HEK293 (cell line): ENCODE results near the gene RGS7.

Source experiments
- CTCF ChIA-PET: fragments of 350-600 bp; formaldehyde crosslinking; extraction: SDS; loops from one replicate; lab custom pipeline; 2021; ENCODE audit warnings: antibody characterized with exemption; lab: Yijun Ruan, JAX
- POLR2A ChIA-PET: fragments of 300-600 bp; formaldehyde crosslinking; extraction: SDS; loops from one replicate; lab custom pipeline; 2020; ENCODE audit warnings: antibody characterized with exemption, inconsistent platforms; lab: Yijun Ruan, JAX
- H3K27ac ChIP-seq: fragments of 200-500 bp; sonication (Bioruptor generic); 2 replicates; pipeline ENCODE4 v1.5.1; 2014; ENCODE audit warnings: low read depth, low read length, control low read depth, inconsistent platforms; ENCODE audit errors: extremely low read depth
- H3K36me3 ChIP-seq, 2 experiments: fragments of 200-500 bp in 1 of 2; sonication (Bioruptor generic) in 1 of 2; 1 replicate in 1 of 2; 2 replicates in 1 of 2; pipeline ENCODE4 v1.5.1; 2014 to 2017; ENCODE audit warnings: inconsistent platforms in 2 of 2, low read length in 2 of 2; ENCODE audit not compliant: control insufficient read depth in 2 of 2, insufficient read depth in 1 of 2
- H3K4me1 ChIP-seq: fragments of 200-500 bp; sonication (Bioruptor generic); 2 replicates; pipeline ENCODE4 v1.5.1; 2014; ENCODE audit warnings: mild to moderate bottlenecking, low read length, inconsistent platforms; ENCODE audit not compliant: control insufficient read depth, insufficient read depth
- H3K4me3 ChIP-seq: 2 replicates; pipeline ENCODE4 v1.5.1; 2011; ENCODE audit warnings: low read depth, mild to moderate bottlenecking, control low read depth, low read length, moderate library complexity
- H3K9me3 ChIP-seq: fragments of 200-500 bp; sonication (Bioruptor generic); 2 replicates; pipeline ENCODE4 v1.5.1; 2014; ENCODE audit warnings: low read depth, low read length, inconsistent platforms; ENCODE audit not compliant: control insufficient read depth, insufficient read depth
- BCL11B ChIP-seq: fragments of 450-650 bp; formaldehyde crosslinking; IDR thresholded peaks from 2 replicates; pipeline ENCODE4 v1.5.1; 2016; ENCODE audit warnings: low read depth, missing biosample characterization, missing genetic modification characterization
- EGR2 ChIP-seq: fragments of 450-650 bp; formaldehyde crosslinking; IDR thresholded peaks from 2 replicates; pipeline ENCODE4 v1.5.1; 2016; ENCODE audit warnings: low read depth, missing biosample characterization, missing genetic modification characterization
- FEZF1 ChIP-seq: fragments of 450-650 bp; formaldehyde crosslinking; IDR thresholded peaks from 2 replicates; pipeline ENCODE4 v1.5.1; 2016; ENCODE audit warnings: missing biosample characterization, missing genetic modification characterization
- PRDM1 ChIP-seq: fragments of 450-650 bp; formaldehyde crosslinking; IDR thresholded peaks from 2 replicates; pipeline ENCODE4; 2016; ENCODE audit warnings: missing biosample characterization, missing genetic modification characterization
- RBAK ChIP-seq: fragments of 450-650 bp; formaldehyde crosslinking; IDR thresholded peaks from 2 replicates; pipeline ENCODE4 v1.5.1; 2016; ENCODE audit warnings: missing biosample characterization, missing genetic modification characterization
- SP3 ChIP-seq: fragments of 450-650 bp; formaldehyde crosslinking; IDR thresholded peaks from 2 replicates; pipeline ENCODE4 v1.5.1; 2016; ENCODE audit warnings: missing biosample characterization, missing genetic modification characterization
- ZBTB17 ChIP-seq: fragments of 450-650 bp; formaldehyde crosslinking; IDR thresholded peaks from 2 replicates; pipeline ENCODE4 v1.5.1; 2016; ENCODE audit warnings: missing biosample characterization, missing genetic modification characterization
- ZBTB8A ChIP-seq: fragments of 450-650 bp; formaldehyde crosslinking; IDR thresholded peaks from 2 replicates; pipeline ENCODE4 v1.5.1; 2016; ENCODE audit warnings: missing biosample characterization, missing genetic modification characterization
- ZIC2 ChIP-seq: fragments of 450-650 bp; formaldehyde crosslinking; IDR thresholded peaks from 2 replicates; pipeline ENCODE4 v1.5.1; 2016; ENCODE audit warnings: missing biosample characterization, missing genetic modification characterization
- ZNF10 ChIP-seq: fragments of 450-650 bp; formaldehyde crosslinking; IDR thresholded peaks from 2 replicates; pipeline ENCODE4 v1.5.1; 2017; ENCODE audit warnings: missing biosample characterization, missing genetic modification characterization
- ZNF157 ChIP-seq: fragments of 450-650 bp; formaldehyde crosslinking; IDR thresholded peaks from 2 replicates; pipeline ENCODE4 v1.5.1; 2016; ENCODE audit warnings: missing biosample characterization, missing genetic modification characterization
- ZNF174 ChIP-seq: fragments of 450-650 bp; formaldehyde crosslinking; IDR thresholded peaks from 2 replicates; pipeline ENCODE4 v1.5.0; 2017; ENCODE audit warnings: missing biosample characterization, mild to moderate bottlenecking, missing genetic modification characterization
- ZNF211 ChIP-seq: fragments of 450-650 bp; formaldehyde crosslinking; IDR thresholded peaks from 2 replicates; pipeline ENCODE4 v1.5.1; 2016; ENCODE audit warnings: low read depth, missing biosample characterization, missing genetic modification characterization
- ZNF214 ChIP-seq: fragments of 450-650 bp; formaldehyde crosslinking; IDR thresholded peaks from 2 replicates; pipeline ENCODE4 v1.5.1; 2017; ENCODE audit warnings: missing biosample characterization, mild to moderate bottlenecking, missing genetic modification characterization, borderline replicate concordance
- ZNF335 ChIP-seq: fragments of 450-650 bp; formaldehyde crosslinking; conservative IDR thresholded peaks from 2 replicates; pipeline ENCODE4 v1.5.1; 2016; ENCODE audit warnings: missing biosample characterization, missing genetic modification characterization
- ZNF350 ChIP-seq: fragments of 450-650 bp; formaldehyde crosslinking; IDR thresholded peaks from 2 replicates; pipeline ENCODE4 v1.5.0; 2017; ENCODE audit warnings: missing biosample characterization, mild to moderate bottlenecking, missing genetic modification characterization
- ZNF416 ChIP-seq: fragments of 450-650 bp; formaldehyde crosslinking; IDR thresholded peaks from 2 replicates; pipeline ENCODE4 v1.5.1; 2016; ENCODE audit warnings: missing biosample characterization, missing genetic modification characterization
- ZNF48 ChIP-seq: fragments of 450-650 bp; formaldehyde crosslinking; IDR thresholded peaks from 2 replicates; pipeline ENCODE4 v1.5.1; 2016; ENCODE audit warnings: missing biosample characterization, missing genetic modification characterization
- ZNF514 ChIP-seq: fragments of 450-650 bp; formaldehyde crosslinking; IDR thresholded peaks from 2 replicates; pipeline ENCODE4 v1.5.1; 2016; ENCODE audit warnings: missing biosample characterization, missing genetic modification characterization
- ZNF521 ChIP-seq: fragments of 450-650 bp; formaldehyde crosslinking; IDR thresholded peaks from 2 replicates; pipeline ENCODE4 v1.5.1; 2017; ENCODE audit warnings: missing biosample characterization, mild to moderate bottlenecking, missing genetic modification characterization
- ZNF529 ChIP-seq: fragments of 450-650 bp; formaldehyde crosslinking; IDR thresholded peaks from 2 replicates; pipeline ENCODE4 v1.5.1; 2017; ENCODE audit warnings: missing genetic modification characterization, missing biosample characterization; ENCODE audit not compliant: insufficient replicate concordance
- ZNF549 ChIP-seq: fragments of 450-650 bp; IDR thresholded peaks from 2 replicates; pipeline ENCODE4 v1.5.1; 2018; ENCODE audit warnings: missing biosample characterization, missing genetic modification characterization, mild to moderate bottlenecking, inconsistent platforms, moderate library complexity
- ZNF558 ChIP-seq: fragments of 450-650 bp; formaldehyde crosslinking; IDR thresholded peaks from 2 replicates; pipeline ENCODE4 v1.5.1; 2016; ENCODE audit warnings: missing biosample characterization, missing genetic modification characterization
- ZNF585B ChIP-seq: fragments of 450-650 bp; formaldehyde crosslinking; IDR thresholded peaks from 2 replicates; pipeline ENCODE4 v1.5.1; 2016; ENCODE audit warnings: missing biosample characterization, missing genetic modification characterization
- TF ChIP-seq, protein P1 (sequence below): fragments of 450-650 bp; formaldehyde crosslinking; IDR thresholded peaks from 2 replicates; pipeline ENCODE4 v1.5.1; 2016; ENCODE audit warnings: missing biosample characterization, missing genetic modification characterization
- TF ChIP-seq, protein P2 (sequence below): fragments of 450-650 bp; formaldehyde crosslinking; IDR thresholded peaks from 2 replicates; pipeline ENCODE4 v1.5.1; 2016; ENCODE audit warnings: missing biosample characterization, missing genetic modification characterization
- TF ChIP-seq, protein P3 (sequence below): fragments of 450-650 bp; formaldehyde crosslinking; IDR thresholded peaks from 2 replicates; pipeline ENCODE4 v1.5.1; 2017; ENCODE audit warnings: missing biosample characterization, missing genetic modification characterization
- TF ChIP-seq, protein P4 (sequence below): fragments of 450-650 bp; formaldehyde crosslinking; IDR thresholded peaks from 2 replicates; pipeline ENCODE4 v1.5.1; 2016; ENCODE audit warnings: missing biosample characterization, missing genetic modification characterization

Gene RGS7

DNA sequence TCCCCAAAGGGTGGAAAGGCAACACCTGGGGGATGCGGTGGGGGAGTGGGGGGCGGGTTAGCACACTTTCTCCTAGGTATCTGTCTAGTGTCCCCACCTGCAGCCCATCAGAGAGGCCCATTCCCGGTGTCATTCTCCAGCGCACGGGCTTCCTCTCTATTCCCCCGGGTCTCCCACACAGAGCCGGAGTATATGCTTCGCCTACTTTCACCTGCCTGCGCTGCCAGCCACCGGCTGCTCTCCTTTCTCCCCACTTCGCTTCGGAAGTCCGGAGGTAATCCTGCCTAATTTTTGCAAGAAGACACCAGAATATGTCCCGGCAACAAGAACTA, 852 bp downstream of the RGS7 start:
- Histone ChIP-seq H3K27ac (peak overlapping the region; percentile 70; the same call in 1 of the 2 replicates), H3K36me3 (no peaks in the 10 kb centered on the region), H3K4me1 (no peaks in the 10 kb centered on the region), H3K9me3 (no peaks in the 10 kb centered on the region), H3K4me3 (peak overlapping the region; percentile 77)
- TF ChIP-seq PRDM1 (tag by site-specific recombination), result peak; percentile 94
- peak; percentile 10; the same call in 1 of the 2 replicates for TF ChIP-seq EGR2 (tag by site-specific recombination)
- peak; percentile 97 for TF ChIP-seq ZNF335 (tag by site-specific recombination)
- TF ChIP-seq FEZF1 (tag by site-specific recombination), result no peak
- TF ChIP-seq, protein P1, sequence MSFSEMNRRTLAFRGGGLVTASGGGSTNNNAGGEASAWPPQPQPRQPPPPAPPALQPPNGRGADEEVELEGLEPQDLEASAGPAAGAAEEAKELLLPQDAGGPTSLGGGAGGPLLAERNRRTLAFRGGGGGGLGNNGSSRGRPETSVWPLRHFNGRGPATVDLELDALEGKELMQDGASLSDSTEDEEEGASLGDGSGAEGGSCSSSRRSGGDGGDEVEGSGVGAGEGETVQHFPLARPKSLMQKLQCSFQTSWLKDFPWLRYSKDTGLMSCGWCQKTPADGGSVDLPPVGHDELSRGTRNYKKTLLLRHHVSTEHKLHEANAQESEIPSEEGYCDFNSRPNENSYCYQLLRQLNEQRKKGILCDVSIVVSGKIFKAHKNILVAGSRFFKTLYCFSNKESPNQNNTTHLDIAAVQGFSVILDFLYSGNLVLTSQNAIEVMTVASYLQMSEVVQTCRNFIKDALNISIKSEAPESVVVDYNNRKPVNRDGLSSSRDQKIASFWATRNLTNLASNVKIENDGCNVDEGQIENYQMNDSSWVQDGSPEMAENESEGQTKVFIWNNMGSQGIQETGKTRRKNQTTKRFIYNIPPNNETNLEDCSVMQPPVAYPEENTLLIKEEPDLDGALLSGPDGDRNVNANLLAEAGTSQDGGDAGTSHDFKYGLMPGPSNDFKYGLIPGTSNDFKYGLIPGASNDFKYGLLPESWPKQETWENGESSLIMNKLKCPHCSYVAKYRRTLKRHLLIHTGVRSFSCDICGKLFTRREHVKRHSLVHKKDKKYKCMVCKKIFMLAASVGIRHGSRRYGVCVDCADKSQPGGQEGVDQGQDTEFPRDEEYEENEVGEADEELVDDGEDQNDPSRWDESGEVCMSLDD, result no peak
- no peak for TF ChIP-seq ZNF10 (tag by site-specific recombination)
- 0 out of 2 replicates have a peak, but pooled peaks have one; percentile 15 for TF ChIP-seq ZNF157
- POLR2A ChIA-PET, result no interaction called here
- CTCF ChIA-PET, result no interaction called here

DNA sequence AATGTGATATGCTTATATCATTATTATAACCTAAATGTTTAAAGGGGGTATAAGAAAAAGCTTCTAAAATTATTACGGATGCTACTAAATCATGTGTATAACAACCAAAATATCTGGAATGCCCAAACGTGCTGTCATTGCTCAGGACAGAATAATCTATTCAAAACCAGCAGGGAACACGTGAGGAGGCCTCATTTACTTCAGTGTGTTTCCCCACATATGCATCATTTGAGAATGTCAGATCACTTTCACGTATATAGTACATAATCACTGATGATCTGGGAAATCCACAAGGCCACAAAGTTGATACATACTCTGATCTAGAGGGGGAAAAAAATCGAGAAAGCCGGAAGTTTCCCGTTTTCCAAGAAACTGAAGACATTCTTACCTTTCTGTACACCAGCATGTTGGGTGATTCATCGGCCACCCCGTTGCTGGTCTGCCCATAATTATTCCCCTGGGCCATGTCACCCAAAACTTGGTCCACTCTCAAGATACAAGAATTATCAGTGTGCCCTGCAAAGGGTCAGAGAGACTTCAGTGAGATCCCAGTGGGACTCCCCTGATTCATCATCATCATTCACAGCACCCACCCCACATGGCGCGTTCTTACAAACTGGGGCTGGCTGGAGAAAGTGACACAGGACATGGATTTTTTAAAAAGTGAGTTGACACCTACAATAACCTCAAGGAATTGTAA, 1.5 kb downstream of the RGS7 start:
- H3K36me3 ChIP-seq, result no peaks in the 10 kb centered on the region
- no peaks in the 10 kb centered on the region for H3K4me1 ChIP-seq
- ChIA-PET POLR2A (no interaction called here), CTCF (no interaction called here)
- no peak overlapping the region for H3K27ac ChIP-seq
- H3K9me3 ChIP-seq, result no peaks in the 10 kb centered on the region
- no peak overlapping the region for H3K4me3 ChIP-seq
- TF ChIP-seq ZNF585B (tag by site-specific recombination), result no peak
- no peak for TF ChIP-seq ZNF416 (tag by site-specific recombination)
- no peak for TF ChIP-seq ZNF174 (tag by site-specific recombination)
- TF ChIP-seq ZIC2 (tag by site-specific recombination), result peak; percentile 62
- no peak for TF ChIP-seq ZNF350 (tag by site-specific recombination)
- no peak for TF ChIP-seq SP3 (tag by site-specific recombination)
- TF ChIP-seq, protein P2, sequence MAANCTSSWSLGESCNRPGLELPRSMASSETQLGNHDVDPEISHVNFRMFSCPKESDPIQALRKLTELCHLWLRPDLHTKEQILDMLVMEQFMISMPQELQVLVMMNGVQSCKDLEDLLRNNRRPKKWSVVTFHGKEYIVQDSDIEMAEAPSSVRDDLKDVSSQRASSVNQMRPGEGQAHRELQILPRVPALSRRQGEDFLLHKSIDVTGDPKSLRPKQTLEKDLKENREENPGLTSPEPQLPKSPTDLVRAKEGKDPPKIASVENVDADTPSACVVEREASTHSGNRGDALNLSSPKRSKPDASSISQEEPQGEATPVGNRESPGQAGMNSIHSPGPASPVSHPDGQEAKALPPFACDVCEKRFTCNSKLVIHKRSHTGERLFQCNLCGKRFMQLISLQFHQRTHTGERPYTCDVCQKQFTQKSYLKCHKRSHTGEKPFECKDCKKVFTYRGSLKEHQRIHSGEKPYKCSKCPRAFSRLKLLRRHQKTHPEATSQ (tag by site-specific recombination), result no peak
- TF ChIP-seq ZBTB8A (tag by site-specific recombination), result 0 out of 2 replicates have a peak, but pooled peaks have one; percentile 27
- no peak for TF ChIP-seq ZNF48
- no peak for TF ChIP-seq BCL11B (tag by site-specific recombination)
- TF ChIP-seq ZNF521, result no peak
- no peak for TF ChIP-seq ZNF214 (tag by site-specific recombination)
- no peak for TF ChIP-seq ZNF514 (tag by site-specific recombination)
- TF ChIP-seq, protein P3, sequence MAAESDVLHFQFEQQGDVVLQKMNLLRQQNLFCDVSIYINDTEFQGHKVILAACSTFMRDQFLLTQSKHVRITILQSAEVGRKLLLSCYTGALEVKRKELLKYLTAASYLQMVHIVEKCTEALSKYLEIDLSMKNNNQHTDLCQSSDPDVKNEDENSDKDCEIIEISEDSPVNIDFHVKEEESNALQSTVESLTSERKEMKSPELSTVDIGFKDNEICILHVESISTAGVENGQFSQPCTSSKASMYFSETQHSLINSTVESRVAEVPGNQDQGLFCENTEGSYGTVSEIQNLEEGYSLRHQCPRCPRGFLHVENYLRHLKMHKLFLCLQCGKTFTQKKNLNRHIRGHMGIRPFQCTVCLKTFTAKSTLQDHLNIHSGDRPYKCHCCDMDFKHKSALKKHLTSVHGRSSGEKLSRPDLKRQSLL, result no peak
- TF ChIP-seq RBAK (tag by site-specific recombination), result no peak
- TF ChIP-seq ZNF211, result no peak
- no peak for TF ChIP-seq ZNF529 (tag by site-specific recombination)
- TF ChIP-seq ZNF549 (tag by site-specific recombination), result no peak
- TF ChIP-seq ZBTB17, result peak; percentile 56
- no peak for TF ChIP-seq ZNF558 (tag by site-specific recombination)
- TF ChIP-seq, protein P4, sequence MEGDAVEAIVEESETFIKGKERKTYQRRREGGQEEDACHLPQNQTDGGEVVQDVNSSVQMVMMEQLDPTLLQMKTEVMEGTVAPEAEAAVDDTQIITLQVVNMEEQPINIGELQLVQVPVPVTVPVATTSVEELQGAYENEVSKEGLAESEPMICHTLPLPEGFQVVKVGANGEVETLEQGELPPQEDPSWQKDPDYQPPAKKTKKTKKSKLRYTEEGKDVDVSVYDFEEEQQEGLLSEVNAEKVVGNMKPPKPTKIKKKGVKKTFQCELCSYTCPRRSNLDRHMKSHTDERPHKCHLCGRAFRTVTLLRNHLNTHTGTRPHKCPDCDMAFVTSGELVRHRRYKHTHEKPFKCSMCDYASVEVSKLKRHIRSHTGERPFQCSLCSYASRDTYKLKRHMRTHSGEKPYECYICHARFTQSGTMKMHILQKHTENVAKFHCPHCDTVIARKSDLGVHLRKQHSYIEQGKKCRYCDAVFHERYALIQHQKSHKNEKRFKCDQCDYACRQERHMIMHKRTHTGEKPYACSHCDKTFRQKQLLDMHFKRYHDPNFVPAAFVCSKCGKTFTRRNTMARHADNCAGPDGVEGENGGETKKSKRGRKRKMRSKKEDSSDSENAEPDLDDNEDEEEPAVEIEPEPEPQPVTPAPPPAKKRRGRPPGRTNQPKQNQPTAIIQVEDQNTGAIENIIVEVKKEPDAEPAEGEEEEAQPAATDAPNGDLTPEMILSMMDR (tag by site-specific recombination), result no peak
